OCI-LY1 (cell line): ENCODE data around the gene PRKCA.

Experiments
- H2AFZ ChIP-seq: fragments of 200-600 bp; sonication (generic), shearing (Covaris generic); 2 replicates; pipeline ENCODE4 v1.6.0; 2014; ENCODE audit warnings: antibody characterized with exemption, mild to moderate bottlenecking, low read length
- H3F3A ChIP-seq: fragments of 200-600 bp; sonication (generic), shearing (Covaris generic); 2 replicates; pipeline ENCODE4 v1.6.0; 2014; ENCODE audit warnings: mild to moderate bottlenecking, antibody characterized with exemption, low read length, moderate library complexity; ENCODE audit not compliant: insufficient read depth
- H3K27ac ChIP-seq: fragments of 200-600 bp; sonication (generic); 2 replicates; pipeline ENCODE4 v1.5.1; 2014; ENCODE audit warnings: low read length, mixed run types, mild to moderate bottlenecking, low read depth; ENCODE audit not compliant: poor library complexity, severe bottlenecking
- H3K27me3 ChIP-seq: fragments of 200-600 bp; sonication (generic); 2 replicates; pipeline ENCODE4 v1.6.0; 2014; ENCODE audit warnings: antibody characterized with exemption, mild to moderate bottlenecking, low read length, moderate library complexity; ENCODE audit not compliant: insufficient read depth
- H3K36me3 ChIP-seq: fragments of 200-600 bp; sonication (generic); 2 replicates; pipeline ENCODE4 v1.6.1; 2014; ENCODE audit warnings: mild to moderate bottlenecking, antibody characterized with exemption, low read length, moderate library complexity, mixed read lengths; ENCODE audit not compliant: insufficient read depth
- H3K4me1 ChIP-seq: fragments of 200-600 bp; sonication (generic); 2 replicates; pipeline ENCODE4 v1.5.1; 2014; ENCODE audit warnings: mild to moderate bottlenecking, low read length, moderate library complexity; ENCODE audit not compliant: insufficient read depth, severe bottlenecking
- H3K4me2 ChIP-seq: fragments of 200-600 bp; sonication (generic), shearing (Covaris generic); 2 replicates; pipeline ENCODE4 v1.6.1; 2014; ENCODE audit warnings: low read length
- H3K4me3 ChIP-seq: fragments of 200-600 bp; sonication (generic); 2 replicates; pipeline ENCODE4 v1.5.1; 2014; ENCODE audit warnings: low read length, low read depth, mild to moderate bottlenecking, mixed read lengths; ENCODE audit not compliant: poor library complexity, severe bottlenecking
- H3K79me2 ChIP-seq: fragments of 200-600 bp; shearing (Covaris generic); 2 replicates; pipeline ENCODE4 v1.6.1; 2016; ENCODE audit warnings: mixed run types, low read length, mixed read lengths; ENCODE audit not compliant: insufficient read depth
- H3K9ac ChIP-seq: fragments of 200-600 bp; sonication (generic), shearing (Covaris generic); 2 replicates; pipeline ENCODE4 v1.6.1; 2014; ENCODE audit warnings: mild to moderate bottlenecking, low read length, mixed read lengths
- H3K9me2 ChIP-seq: fragments of 200-600 bp; sonication (generic), shearing (Covaris generic); 2 replicates; pipeline ENCODE4 v1.6.1; 2014; ENCODE audit warnings: low read depth, mild to moderate bottlenecking, low read length, mixed read lengths
- H3K9me3 ChIP-seq: fragments of 200-600 bp; shearing (Covaris generic); 2 replicates; pipeline ENCODE4 v1.6.1; 2014; ENCODE audit warnings: low read length, mixed read lengths
- H4K20me1 ChIP-seq: fragments of 200-600 bp; sonication (generic), shearing (Covaris generic); 2 replicates; pipeline ENCODE4 v1.6.0; 2016; ENCODE audit warnings: mild to moderate bottlenecking, low read length; ENCODE audit not compliant: insufficient read depth
- CTCF ChIP-seq: fragments of 200-600 bp; sonication (generic), shearing (Covaris generic); IDR thresholded peaks from 2 replicates; pipeline ENCODE4 v1.5.1; 2017; ENCODE audit warnings: mild to moderate bottlenecking, antibody characterized with exemption, low read length, moderate library complexity, mixed read lengths
- EZH2 ChIP-seq: fragments of 200-600 bp; sonication (generic), shearing (Covaris generic); IDR thresholded peaks from 2 replicates; pipeline ENCODE4 v1.8.0; 2017; ENCODE audit warnings: borderline replicate concordance, mixed run types, mild to moderate bottlenecking, antibody characterized with exemption, low read length, moderate library complexity, mixed read lengths

The PRKCA gene

GRCh38 chr17:66841744-66842143 is 539.3 kb downstream of the PRKCA start:
- Histone ChIP-seq H3K27me3 (no peaks in the 10 kb centered on the region; the same call in 1 of the 2 replicates), H3F3A (no peaks in the 10 kb centered on the region), H3K79me2 (no peaks in the 10 kb centered on the region), H3K4me2 (no peak overlapping the region), H3K36me3 (peaks cover 3% of the 10 kb centered on the region; the same call in 1 of the 2 replicates), H4K20me1 (no peaks in the 10 kb centered on the region), H2AFZ (no peak overlapping the region), H3K27ac (no peak overlapping the region), H3K4me3 (no peak overlapping the region), H3K9me2 (no peaks in the 10 kb centered on the region), H3K9ac (no peak overlapping the region), H3K9me3 (peaks cover 7% of the 10 kb centered on the region), H3K4me1 (no peaks in the 10 kb centered on the region)
- TF ChIP-seq CTCF = no peak
- TF ChIP-seq EZH2 = no peak

DNA sequence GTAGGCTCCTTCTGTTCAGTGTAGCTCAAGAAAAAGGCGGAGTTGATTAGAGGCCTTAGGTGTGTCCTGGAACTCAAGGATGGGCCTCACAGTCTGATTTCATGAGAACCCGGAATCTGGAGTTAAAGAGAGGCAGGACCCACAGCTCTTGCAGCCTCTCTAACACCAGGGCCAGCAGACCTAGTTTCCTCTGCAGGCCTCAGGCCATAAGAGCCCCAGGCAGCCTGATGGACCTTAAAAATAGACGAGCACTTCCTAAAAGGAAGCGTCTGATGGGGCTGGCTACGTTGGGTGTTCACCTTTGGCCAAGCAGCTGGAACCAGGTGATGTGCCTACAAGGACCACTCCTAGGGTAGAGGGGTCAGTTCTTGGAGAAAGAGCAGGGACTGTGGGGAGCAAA is 540.1 kb downstream of the PRKCA start:
- Histone ChIP-seq H3K27me3 (no peaks in the 10 kb centered on the region; the same call in 1 of the 2 replicates), H3K36me3 (peaks cover 4% of the 10 kb centered on the region; the same call in 1 of the 2 replicates), H3K4me1 (no peaks in the 10 kb centered on the region), H3K4me2 (no peak overlapping the region), H4K20me1 (no peaks in the 10 kb centered on the region), H3K9me3 (peaks cover 11% of the 10 kb centered on the region), H3K9ac (no peak overlapping the region), H3K27ac (no peak overlapping the region), H2AFZ (no peak overlapping the region), H3K9me2 (no peaks in the 10 kb centered on the region), H3K79me2 (no peaks in the 10 kb centered on the region), H3F3A (no peaks in the 10 kb centered on the region), H3K4me3 (no peak overlapping the region)
- TF ChIP-seq CTCF (no peak), EZH2 (no peak)

- no peaks in the 10 kb centered on the region for H3K9me2 ChIP-seq
- H3K9me3 ChIP-seq = peaks cover 11% of the 10 kb centered on the region
- no peak overlapping the region for H3K27ac ChIP-seq
- H3K4me1 ChIP-seq = no peaks in the 10 kb centered on the region
- H3K79me2 ChIP-seq = no peaks in the 10 kb centered on the region
- peaks cover 4% of the 10 kb centered on the region; the same call in 1 of the 2 replicates for H3K36me3 ChIP-seq
- H3K27me3 ChIP-seq = no peaks in the 10 kb centered on the region; the same call in 1 of the 2 replicates
- no peak overlapping the region for H3K9ac ChIP-seq
- no peak overlapping the region for H2AFZ ChIP-seq
- H3K4me2 ChIP-seq = no peak overlapping the region
- no peak for TF ChIP-seq CTCF
- no peak for TF ChIP-seq EZH2
- no peaks in the 10 kb centered on the region for H4K20me1 ChIP-seq
- no peak overlapping the region for H3K4me3 ChIP-seq
- H3F3A ChIP-seq = no peaks in the 10 kb centered on the region
These were observed 540.5 kb downstream of the PRKCA start for GRCh38 chr17:66842959-66843358.
